ENCODE measurements around the gene C1orf21. TPM values are rescaled to one million over a fixed set of nuclear protein-coding genes. Genes with fewer than 3 reads are reported as not detected.

The C1orf21 gene
- total RNA-seq, 2 experiments from 2014 or later = 8.5 to 9.6 TPM

DNA sequence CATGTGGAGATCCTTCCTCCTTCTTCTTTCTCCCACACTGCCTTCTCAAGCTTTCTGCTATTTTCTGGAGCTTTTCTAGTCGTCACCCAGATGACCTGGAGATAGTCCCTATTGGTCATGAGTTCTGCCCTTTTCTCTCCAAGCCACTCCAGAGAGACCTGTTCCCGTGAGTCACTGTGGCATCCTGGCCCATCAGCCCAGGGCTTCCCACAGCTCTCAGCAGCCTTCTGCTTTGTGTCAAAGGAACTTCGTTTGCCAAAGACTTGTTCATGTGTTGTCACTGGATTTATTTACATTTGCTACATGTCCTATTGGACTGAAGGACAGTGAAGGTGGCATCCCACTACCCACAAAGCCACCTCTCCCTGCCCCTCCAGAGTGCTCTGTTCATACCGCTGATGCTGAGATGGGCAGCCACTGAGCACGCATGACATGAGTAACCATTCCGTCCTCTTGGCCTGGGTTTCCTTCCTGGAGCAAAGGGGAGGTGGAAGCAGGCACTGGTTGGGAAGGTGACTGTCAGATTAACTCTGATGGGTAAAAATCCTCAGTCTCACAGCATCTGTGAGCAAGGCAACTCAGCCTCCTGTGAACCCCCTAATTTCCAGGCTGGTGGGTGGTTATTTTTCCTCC lies 248.6 kb downstream of the C1orf21 start:
- H3K4me3 Mint-ChIP-seq = no peak overlapping the region
- no peaks in the 10 kb centered on the region for H3K4me1 Mint-ChIP-seq
- ATAC-seq = no peak
- H3K27me3 Mint-ChIP-seq = peaks cover 5% of the 10 kb centered on the region
- CTCF ChIA-PET = no interaction called here
- no peaks in the 10 kb centered on the region for H3K9me3 Mint-ChIP-seq (ENCODE audit: low read depth)
- H3K36me3 Mint-ChIP-seq = no peaks in the 10 kb centered on the region
- no peak for DNase-seq
- no peak overlapping the region for H3K27ac Mint-ChIP-seq

GRCh38 chr1:184635980-184636431 lies 249.2 kb downstream of the C1orf21 start:
- H3K9me3 Mint-ChIP-seq (ENCODE audit: low read depth) = no peaks in the 10 kb centered on the region
- DNase-seq = no peak
- H3K36me3 Mint-ChIP-seq = no peaks in the 10 kb centered on the region
- no peak for ATAC-seq
- peaks cover 5% of the 10 kb centered on the region for H3K27me3 Mint-ChIP-seq
- no peak overlapping the region for H3K27ac Mint-ChIP-seq
- CTCF ChIA-PET = no interaction called here
- H3K4me1 Mint-ChIP-seq = no peaks in the 10 kb centered on the region
- no peak overlapping the region for H3K4me3 Mint-ChIP-seq

DNA sequence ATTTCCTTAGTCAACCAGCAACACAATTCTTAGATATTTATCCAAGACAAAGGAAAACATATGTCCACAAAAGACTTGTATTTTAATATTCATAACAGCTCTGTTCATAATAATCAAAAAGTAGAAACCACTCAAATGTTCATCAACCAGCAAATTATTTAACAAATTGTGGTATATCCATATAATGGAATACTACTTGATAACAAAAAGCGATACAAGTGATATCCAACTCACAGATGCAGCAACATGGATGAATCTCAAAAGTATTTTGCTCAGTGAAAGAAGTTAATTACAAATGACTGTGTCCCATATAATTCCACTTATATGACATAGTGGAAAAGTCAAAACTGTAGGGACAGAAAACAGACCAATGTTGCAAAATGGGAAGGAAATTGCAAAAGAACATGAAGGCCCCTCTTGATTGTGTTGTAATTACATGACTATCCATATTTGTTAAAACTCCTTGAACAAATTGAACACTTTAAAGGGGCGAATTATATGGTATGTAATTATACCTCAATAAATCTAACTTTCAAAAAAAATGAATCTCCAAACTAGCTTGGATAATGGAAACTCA lies 250.9 kb downstream of the C1orf21 start:
- ATAC-seq (no peak), DNase-seq (no peak)
- peaks cover 12% of the 10 kb centered on the region for H3K27me3 Mint-ChIP-seq
- H3K36me3 Mint-ChIP-seq = no peaks in the 10 kb centered on the region
- H3K9me3 Mint-ChIP-seq (ENCODE audit: low read depth) = no peaks in the 10 kb centered on the region
- no peak overlapping the region for H3K27ac Mint-ChIP-seq
- H3K4me3 Mint-ChIP-seq = no peak overlapping the region
- CTCF ChIA-PET = no interaction called here
- H3K4me1 Mint-ChIP-seq = no peaks in the 10 kb centered on the region

GRCh38 chr1:184639205-184639604 lies 252.4 kb downstream of the C1orf21 start:
- H3K36me3 Mint-ChIP-seq = no peaks in the 10 kb centered on the region
- no peaks in the 10 kb centered on the region for H3K4me1 Mint-ChIP-seq
- no peaks in the 10 kb centered on the region for H3K9me3 Mint-ChIP-seq (ENCODE audit: low read depth)
- CTCF ChIA-PET = no interaction called here
- H3K27ac Mint-ChIP-seq = no peak overlapping the region
- DNase-seq (no peak), ATAC-seq (no peak)
- H3K27me3 Mint-ChIP-seq = peaks cover 14% of the 10 kb centered on the region
- no peak overlapping the region for H3K4me3 Mint-ChIP-seq

- H3K4me1 Mint-ChIP-seq = no peaks in the 10 kb centered on the region
- CTCF ChIA-PET = no interaction called here
- H3K27ac Mint-ChIP-seq = no peak overlapping the region
- H3K9me3 Mint-ChIP-seq (ENCODE audit: low read depth) = no peaks in the 10 kb centered on the region
- ATAC-seq = no peak
- no peak overlapping the region for H3K4me3 Mint-ChIP-seq
- no peaks in the 10 kb centered on the region for H3K36me3 Mint-ChIP-seq
- H3K27me3 Mint-ChIP-seq = peaks cover 18% of the 10 kb centered on the region
- no peak for DNase-seq
Observed at GRCh38 chr1:184640505-184640904, 253.7 kb downstream of the C1orf21 start.

GRCh38 chr1:184641894-184642293 lies 255.1 kb downstream of the C1orf21 start:
- DNase-seq (no peak), ATAC-seq (no peak)
- H3K36me3 Mint-ChIP-seq = no peaks in the 10 kb centered on the region
- no peaks in the 10 kb centered on the region for H3K4me1 Mint-ChIP-seq
- H3K4me3 Mint-ChIP-seq = no peak overlapping the region
- no peak overlapping the region for H3K27ac Mint-ChIP-seq
- H3K27me3 Mint-ChIP-seq = peaks cover 17% of the 10 kb centered on the region
- CTCF ChIA-PET = interaction anchor here (0.7 kb wide), 1 partner anchor 23 kb away, joined by 3 read pairs; no protein-coding TSS in a partner anchor
- H3K9me3 Mint-ChIP-seq (ENCODE audit: low read depth) = no peaks in the 10 kb centered on the region

GRCh38 chr1:184643661-184644060 lies 256.8 kb downstream of the C1orf21 start:
- no peak for DNase-seq
- no peaks in the 10 kb centered on the region for H3K36me3 Mint-ChIP-seq
- H3K4me3 Mint-ChIP-seq = no peak overlapping the region
- ATAC-seq = no peak
- H3K27me3 Mint-ChIP-seq = peaks cover 13% of the 10 kb centered on the region
- no peaks in the 10 kb centered on the region for H3K9me3 Mint-ChIP-seq (ENCODE audit: low read depth)
- H3K4me1 Mint-ChIP-seq = no peaks in the 10 kb centered on the region
- CTCF ChIA-PET = interaction anchor here (1.5 kb wide), 1 partner anchor 18 kb away, joined by 4 read pairs; no protein-coding TSS in a partner anchor
- H3K27ac Mint-ChIP-seq = no peak overlapping the region

GRCh38 chr1:184644771-184645170 lies 257.9 kb downstream of the C1orf21 start:
- H3K36me3 Mint-ChIP-seq = no peaks in the 10 kb centered on the region
- no peak for DNase-seq
- no peak overlapping the region for H3K27ac Mint-ChIP-seq
- peaks cover 15% of the 10 kb centered on the region for H3K27me3 Mint-ChIP-seq
- no peak overlapping the region for H3K4me3 Mint-ChIP-seq
- no peaks in the 10 kb centered on the region for H3K4me1 Mint-ChIP-seq
- no peak for ATAC-seq
- H3K9me3 Mint-ChIP-seq (ENCODE audit: low read depth) = no peaks in the 10 kb centered on the region
- CTCF ChIA-PET = no interaction called here

- H3K9me3 Mint-ChIP-seq (ENCODE audit: low read depth) = no peaks in the 10 kb centered on the region
- no peak for ATAC-seq
- no peaks in the 10 kb centered on the region for H3K4me1 Mint-ChIP-seq
- H3K27me3 Mint-ChIP-seq = peaks cover 15% of the 10 kb centered on the region
- no peaks in the 10 kb centered on the region for H3K36me3 Mint-ChIP-seq
- CTCF ChIA-PET = no interaction called here
- no peak overlapping the region for H3K27ac Mint-ChIP-seq
- H3K4me3 Mint-ChIP-seq = no peak overlapping the region
- no peak for DNase-seq
Observed at GRCh38 chr1:184646178-184646701, 259.4 kb downstream of the C1orf21 start.

DNA sequence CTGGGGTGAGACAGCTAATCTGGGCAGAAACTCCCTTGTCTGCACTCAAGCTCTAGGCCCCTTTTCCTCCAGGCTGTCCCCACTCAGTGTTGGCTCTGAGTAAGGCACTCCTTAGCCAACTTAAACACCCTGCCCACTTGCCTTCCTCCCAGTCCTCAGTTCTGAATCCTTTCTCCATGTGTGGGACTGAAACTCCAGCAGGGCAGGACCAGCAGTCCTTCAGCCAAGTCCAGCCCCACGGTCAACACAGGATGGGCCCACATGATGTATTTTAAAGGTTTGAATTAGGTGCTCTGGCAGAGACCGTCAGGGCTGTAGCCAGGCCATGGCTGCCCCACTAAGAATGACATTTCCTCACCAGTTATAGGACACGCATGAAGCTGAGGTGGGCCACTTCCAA lies 260.0 kb downstream of the C1orf21 start:
- Mint-ChIP-seq H3K36me3 (peaks cover 2% of the 10 kb centered on the region), H3K27ac (no peak overlapping the region), H3K4me1 (no peaks in the 10 kb centered on the region), H3K4me3 (no peak overlapping the region), H3K27me3 (peaks cover 21% of the 10 kb centered on the region), H3K9me3 (ENCODE audit: low read depth) (no peaks in the 10 kb centered on the region)
- ATAC-seq (no peak), DNase-seq (no peak)
- CTCF ChIA-PET = no interaction called here

GRCh38 chr1:184647471-184647870 lies 260.6 kb downstream of the C1orf21 start:
- CTCF ChIA-PET = no interaction called here
- H3K27me3 Mint-ChIP-seq = peaks cover 20% of the 10 kb centered on the region
- DNase-seq (no peak), ATAC-seq (no peak)
- H3K4me3 Mint-ChIP-seq = no peak overlapping the region
- no peak overlapping the region for H3K27ac Mint-ChIP-seq
- H3K4me1 Mint-ChIP-seq = no peaks in the 10 kb centered on the region
- H3K36me3 Mint-ChIP-seq = peaks cover 2% of the 10 kb centered on the region
- H3K9me3 Mint-ChIP-seq (ENCODE audit: low read depth) = no peaks in the 10 kb centered on the region

DNA sequence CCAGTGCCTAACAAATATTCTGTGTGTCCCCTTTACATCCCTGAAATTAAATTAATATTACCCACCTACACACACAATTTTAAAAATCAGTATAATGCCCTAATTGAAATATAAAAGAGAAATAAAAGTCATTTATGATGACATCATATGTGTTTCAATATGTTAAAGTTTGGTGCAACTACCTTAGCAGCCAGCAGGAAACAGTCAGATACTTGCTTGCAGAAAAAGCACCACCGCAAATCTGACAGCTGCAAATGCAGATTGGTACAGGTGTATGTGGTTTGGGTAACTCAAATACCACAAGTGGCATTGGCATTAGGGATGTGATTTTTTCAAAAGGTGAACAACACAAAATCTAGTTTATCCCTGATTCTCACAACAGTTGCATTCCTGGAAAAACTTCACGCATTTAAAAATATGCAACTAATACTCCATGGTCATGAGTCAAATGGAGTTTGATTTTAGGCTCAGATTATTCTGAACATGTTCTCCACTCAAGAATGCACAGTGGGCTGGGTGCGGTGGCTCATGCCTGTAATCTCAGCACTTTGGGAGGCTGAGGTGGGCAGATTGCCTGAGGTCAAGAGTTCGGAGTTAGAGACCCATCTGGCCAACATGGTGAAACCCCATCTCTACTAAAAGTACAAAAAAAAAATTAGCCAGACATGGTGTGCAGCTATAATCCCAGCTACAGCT lies 261.5 kb downstream of the C1orf21 start:
- Mint-ChIP-seq H3K27ac (no peak overlapping the region), H3K36me3 (peaks cover 2% of the 10 kb centered on the region), H3K27me3 (peaks cover 23% of the 10 kb centered on the region), H3K4me3 (no peak overlapping the region), H3K4me1 (no peaks in the 10 kb centered on the region), H3K9me3 (ENCODE audit: low read depth) (no peaks in the 10 kb centered on the region)
- ATAC-seq = no peak
- DNase-seq = no peak
- CTCF ChIA-PET = no interaction called here

- H3K27ac Mint-ChIP-seq = no peak overlapping the region
- ATAC-seq (no peak), DNase-seq (no peak)
- peaks cover 2% of the 10 kb centered on the region for H3K36me3 Mint-ChIP-seq
- CTCF ChIA-PET = no interaction called here
- no peaks in the 10 kb centered on the region for H3K9me3 Mint-ChIP-seq (ENCODE audit: low read depth)
- H3K4me3 Mint-ChIP-seq = no peak overlapping the region
- H3K27me3 Mint-ChIP-seq = peaks cover 23% of the 10 kb centered on the region
- H3K4me1 Mint-ChIP-seq = no peaks in the 10 kb centered on the region
Observed at GRCh38 chr1:184648856-184649201, 262.0 kb downstream of the C1orf21 start.

- H3K27ac Mint-ChIP-seq = no peak overlapping the region
- no peak overlapping the region for H3K4me3 Mint-ChIP-seq
- ATAC-seq (no peak), DNase-seq (no peak)
- H3K9me3 Mint-ChIP-seq (ENCODE audit: low read depth) = no peaks in the 10 kb centered on the region
- peaks cover 25% of the 10 kb centered on the region for H3K27me3 Mint-ChIP-seq
- no peaks in the 10 kb centered on the region for H3K4me1 Mint-ChIP-seq
- peaks cover 2% of the 10 kb centered on the region for H3K36me3 Mint-ChIP-seq
- CTCF ChIA-PET = no interaction called here
Observed at GRCh38 chr1:184649451-184649888, 262.6 kb downstream of the C1orf21 start.
